G401 (cell line): ENCODE measurements around the gene NDUFS2. TPM values are rescaled to one million over a fixed set of nuclear protein-coding genes. Genes with fewer than 3 reads are reported as not detected.
A peak's percentile ranks its signal among the peaks of the same experiment; 100 is the strongest.

Source experiments
- DNase-seq: peaks from one replicate; pipeline ENCODE4 v3.0.0-alpha.2; 2015; ENCODE audit warnings: low spot score
- in situ Hi-C: cut with HindIII; loops from 2 replicates; pipeline ENCODE4 v1.10.0; 2016; ENCODE audit warnings: low sequenced_read_pairs, mixed read lengths
- total RNA-seq: library from RNA; depleted of rRNA; stranded (reverse); fragments of >200 nt; shearing (Covaris generic); gene quantifications from 2 replicates; pipeline ENCODE4 v1.2.3, GENCODE V29; 2014

The NDUFS2 gene
- total RNA-seq, 1 experiment from 2014 or later = 215 TPM

DNA sequence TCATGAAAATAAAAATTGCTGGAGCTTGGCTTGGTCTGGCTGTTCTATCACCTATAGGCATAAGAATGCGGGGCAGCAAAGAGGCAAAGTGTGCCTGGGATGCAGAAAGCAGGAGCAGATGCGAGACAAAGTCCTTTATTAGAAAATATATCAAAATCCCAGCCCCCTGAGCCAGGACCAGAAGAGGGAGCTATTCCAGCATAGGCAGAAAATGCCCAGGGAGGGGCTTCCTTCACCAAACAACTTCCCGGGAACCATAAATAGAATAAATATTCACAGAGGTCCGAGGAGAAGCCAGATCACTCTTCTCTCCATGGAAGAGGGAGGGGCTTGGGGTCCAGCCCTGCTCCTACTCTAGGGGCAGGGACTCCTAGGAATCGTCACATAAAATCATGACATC lies 31.0 kb upstream of the NDUFS2 start:
- in situ Hi-C loops = no loop called here
- no peak for DNase-seq

DNA sequence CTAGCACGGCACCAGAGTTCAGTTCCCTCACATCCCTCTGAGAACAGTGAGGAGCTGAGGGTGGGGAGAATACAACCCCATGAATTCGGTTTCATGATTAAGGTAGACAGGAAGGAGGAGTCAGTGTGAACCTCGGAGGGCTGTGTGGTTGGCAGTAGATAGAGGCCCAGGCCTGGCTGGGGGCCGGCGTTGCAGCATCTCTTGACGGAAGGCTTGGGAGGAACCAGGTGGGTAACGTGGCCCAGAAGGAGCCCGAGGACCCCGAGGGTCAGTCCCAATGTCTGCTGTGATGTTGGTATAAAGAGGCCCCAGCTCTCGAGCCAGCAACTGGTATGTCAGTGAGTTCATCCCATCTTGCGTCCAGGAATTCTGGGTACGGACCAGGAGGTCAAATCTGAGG lies 30.5 kb upstream of the NDUFS2 start:
- in situ Hi-C loops = no loop called here

DNA sequence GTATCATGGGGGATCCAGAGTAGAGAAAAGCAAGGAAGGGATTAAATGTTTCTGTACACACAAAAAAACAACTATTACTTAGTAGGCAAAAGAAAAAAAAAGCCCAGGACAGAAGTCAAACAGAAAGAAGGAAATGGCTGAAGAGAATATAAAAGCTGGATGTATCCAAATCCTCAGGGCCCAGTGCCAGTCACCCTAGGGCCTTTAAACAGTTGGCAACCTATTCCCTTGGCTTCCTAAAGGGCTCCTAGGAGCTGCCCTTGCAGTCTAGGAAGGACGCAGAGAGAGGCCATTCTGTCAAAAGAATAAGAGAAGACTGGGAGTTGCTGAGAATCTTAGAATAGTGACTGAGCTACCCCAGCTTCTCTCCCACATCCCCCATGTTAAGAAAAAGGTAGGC lies 29.8 kb upstream of the NDUFS2 start:
- DNase-seq = no peak
- in situ Hi-C loops = no loop called here

More for the DNA sequence above, 30.5 kb upstream of the NDUFS2 start:
- no peak for DNase-seq

DNA sequence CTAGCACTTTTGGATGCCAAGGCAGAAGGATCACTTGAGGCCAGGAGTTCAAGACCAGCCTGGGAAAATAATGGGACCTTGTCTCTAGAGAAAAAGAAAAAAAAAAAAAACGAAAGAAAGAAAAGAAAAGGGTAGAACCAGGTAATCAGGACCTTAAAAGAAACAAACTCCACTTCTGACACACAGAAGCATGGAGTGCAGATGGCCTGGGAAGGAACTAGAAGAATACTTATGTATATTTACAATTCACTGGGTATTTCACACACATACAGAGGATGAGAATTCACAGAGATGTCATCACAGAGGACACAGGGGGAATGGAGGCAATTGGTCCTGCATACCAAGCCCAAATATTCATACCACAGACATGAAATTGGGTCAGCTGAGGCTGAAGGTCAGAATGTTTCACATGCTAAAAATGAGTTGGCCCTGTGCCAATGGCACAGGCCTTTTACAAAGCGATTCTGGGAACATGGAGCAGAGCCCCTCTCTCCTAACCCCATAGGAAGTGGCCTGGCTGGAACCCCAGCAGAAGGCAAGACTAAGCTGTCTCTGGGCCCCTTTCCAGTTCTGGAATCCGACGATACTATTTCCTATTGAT lies 29.3 kb upstream of the NDUFS2 start:
- in situ Hi-C loops = no loop called here
- no peak for DNase-seq

DNA sequence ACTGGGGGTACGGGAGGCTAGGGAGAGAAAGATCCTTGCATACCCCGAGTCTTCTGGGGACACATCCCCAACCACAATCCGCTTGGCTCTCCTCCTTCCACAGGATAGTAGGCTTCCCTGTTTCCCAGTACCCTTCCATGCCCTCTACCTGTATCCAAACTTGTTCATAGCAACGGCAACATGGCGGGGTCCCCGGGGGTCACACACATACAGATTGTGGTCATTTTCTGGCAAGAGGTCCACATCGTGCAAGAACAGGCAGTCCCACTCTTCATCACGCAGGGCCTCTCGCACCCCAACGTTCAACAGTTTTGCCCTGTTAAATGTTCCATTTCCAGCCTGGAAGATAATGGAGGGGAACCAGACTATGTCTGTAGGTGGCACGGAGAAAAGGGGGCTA lies 28.5 kb upstream of the NDUFS2 start:
- in situ Hi-C loops = no loop called here
- DNase-seq = no peak

DNA sequence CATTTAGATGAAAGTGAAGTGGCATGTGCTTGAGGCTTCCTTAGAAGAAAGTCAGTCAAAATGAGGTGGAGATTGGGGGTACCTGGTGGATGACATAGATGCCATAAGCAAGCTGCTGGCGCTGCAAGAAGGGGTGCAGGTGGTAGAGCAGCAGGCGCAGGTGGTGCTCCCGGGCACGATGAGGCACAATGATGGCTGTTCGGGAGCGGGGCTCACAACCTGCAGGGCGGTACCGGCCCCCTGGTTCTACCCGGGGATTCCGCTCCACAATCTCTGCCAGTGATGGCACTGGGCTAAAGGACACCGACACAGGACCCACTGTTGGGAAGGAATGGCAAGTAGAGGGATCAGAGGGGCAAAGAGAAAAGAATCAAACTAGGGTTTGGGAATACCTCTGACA lies 27.3 kb upstream of the NDUFS2 start:
- in situ Hi-C loops = no loop called here
- no peak for DNase-seq

DNA sequence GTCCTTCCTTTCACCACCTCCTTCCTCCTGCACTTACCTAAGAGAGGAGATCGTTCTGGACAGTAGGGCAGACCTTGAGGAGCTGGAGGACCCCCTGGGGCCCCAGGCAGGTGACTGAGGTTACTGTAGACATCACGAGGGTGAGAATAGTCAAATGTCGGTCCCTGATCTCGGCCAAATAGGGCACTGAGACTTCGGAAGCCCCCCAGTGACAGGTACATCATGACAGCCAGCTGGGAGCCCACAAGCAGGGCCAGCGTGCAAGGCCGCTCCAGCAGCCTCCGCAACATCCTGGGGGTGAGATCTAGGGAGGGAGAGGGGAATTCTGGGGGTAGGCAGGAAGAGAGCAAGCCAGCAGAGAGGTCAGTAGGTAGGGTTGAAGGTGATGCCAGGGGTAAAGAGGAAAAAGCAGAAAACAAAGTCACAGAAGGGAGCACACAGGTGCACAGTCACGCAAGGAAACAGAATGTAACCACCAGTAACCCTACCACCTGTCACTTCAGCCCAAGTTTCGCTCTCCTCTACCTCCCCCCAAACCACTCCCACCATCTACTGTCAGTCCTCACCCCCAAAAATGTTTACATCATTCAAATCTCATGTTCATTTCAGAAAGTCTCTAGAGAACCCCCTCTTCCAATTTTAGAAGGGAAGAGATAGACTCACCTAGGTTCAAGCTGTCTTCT lies 26.3 kb upstream of the NDUFS2 start:
- in situ Hi-C loops = no loop called here

DNA sequence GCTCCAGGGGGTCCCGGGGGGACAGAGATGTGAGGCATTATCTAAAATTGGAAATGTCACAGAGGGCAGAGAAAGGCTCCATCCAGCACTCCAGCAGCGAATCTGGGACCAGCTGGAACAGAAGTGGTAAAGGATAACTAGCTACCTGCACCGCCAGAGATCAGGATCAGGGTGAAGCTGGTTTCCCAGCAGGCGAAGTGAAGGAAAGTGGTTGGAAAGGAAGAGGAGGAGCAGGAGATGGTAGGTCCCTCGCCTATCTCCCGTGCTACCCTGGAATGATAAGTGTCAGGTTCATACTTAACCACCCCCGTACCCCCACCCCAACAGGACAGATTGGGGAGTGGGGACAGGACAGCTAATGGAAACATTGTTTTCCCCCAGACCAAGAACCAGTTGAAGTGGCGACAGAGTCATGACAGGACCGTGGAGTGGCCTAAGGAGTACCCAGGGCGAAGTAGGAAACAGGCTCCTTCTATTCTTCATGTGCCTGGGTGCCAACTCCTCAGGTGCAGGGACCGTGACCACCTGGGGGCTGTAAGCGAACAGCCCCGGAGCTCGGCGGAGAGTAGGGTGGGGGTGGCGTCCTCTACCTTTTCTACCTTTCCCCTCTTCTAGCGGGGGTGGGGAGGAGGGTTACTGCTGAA lies 25.6 kb upstream of the NDUFS2 start:
- no peak for DNase-seq
- in situ Hi-C loops = no loop called here

More for the DNA sequence above, 26.3 kb upstream of the NDUFS2 start:
- DNase-seq = no peak

DNA sequence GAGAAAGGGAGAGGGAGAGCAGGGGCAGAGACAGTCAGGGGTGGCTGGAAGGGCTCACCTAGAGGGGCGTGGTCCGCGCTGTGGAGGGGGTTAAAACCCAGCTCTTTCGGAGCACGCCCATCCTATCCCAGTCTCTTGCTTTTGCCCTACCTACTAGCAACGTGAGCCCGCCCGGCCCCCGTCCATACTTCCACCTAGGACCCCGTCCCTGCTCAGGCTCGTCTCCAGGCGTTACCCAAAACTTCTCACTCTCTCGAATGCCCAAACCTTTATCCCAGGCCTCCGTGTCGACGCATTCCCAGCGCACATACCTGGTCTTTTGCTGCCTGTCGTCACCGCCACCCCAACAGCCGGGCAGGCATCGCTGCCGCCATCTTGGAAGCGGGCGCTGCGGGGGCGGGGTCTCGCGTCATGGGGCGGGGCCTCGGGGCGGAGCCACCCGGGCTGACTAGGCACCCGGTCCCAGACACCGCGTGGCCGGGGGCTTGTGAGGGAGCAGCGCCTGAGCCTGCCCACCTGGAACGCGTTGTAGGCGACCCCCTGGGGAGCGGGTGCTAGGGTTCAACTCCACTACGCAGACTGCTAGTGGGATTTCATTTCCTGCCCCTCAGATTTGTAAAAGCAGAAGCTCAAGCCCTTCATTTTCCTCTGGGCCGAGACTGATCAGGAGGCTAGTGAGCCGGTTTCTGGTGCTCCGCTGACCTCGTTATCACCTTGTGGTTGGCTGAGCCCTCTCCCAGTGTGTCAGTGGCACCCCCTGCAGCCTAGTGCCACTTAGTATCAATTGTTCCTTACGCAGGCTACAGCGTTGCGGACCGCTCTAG lies 24.8 kb upstream of the NDUFS2 start, which contains the start of gene B4GALT3:
Gene B4GALT3, minus strand, starts transcription at position 396 of the 824 bp plus-strand sequence. CDS start 1,447 bp downstream, outside the sequence.
- in situ Hi-C loops = no loop called here

DNA sequence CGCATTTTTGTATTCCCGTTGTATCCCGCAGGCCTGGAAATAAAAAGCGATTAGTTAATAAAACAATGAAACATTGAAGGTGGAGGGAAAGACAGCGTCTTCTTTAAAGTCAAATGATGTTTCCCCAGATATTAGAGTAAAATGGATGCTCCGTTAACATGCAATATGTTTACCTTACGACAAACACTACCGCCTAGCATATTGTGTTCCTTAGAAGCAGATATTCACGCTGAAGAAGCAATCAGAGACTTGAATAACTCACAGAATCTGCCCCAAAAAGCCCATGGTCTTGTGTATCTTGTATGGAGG lies 24.3 kb upstream of the NDUFS2 start:
- in situ Hi-C loops = no loop called here
- DNase-seq = no peak

More for the DNA sequence above, 24.8 kb upstream of the NDUFS2 start, which contains the start of gene B4GALT3:
- peak; percentile 86 for DNase-seq

DNA sequence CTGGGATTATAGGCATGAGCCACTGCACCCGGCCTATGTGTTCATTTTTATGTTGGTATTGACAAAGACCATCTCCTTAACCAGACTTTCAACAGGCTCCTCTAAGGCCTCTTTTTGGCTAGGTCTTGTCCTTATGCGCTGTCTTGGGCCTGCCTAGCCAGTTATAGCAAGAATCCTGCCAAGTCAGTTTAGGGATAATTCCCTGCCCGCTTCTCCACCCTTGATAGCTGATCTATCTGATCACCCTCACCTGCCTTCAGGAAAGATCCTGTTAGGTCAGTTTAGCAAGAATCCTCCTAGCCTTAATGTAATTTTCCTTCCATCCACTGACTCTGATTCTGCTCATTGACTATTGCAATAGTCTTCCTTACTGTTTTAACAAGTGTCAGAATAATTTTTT lies 22.5 kb upstream of the NDUFS2 start:
- in situ Hi-C loops = no loop called here
- no peak for DNase-seq

DNA sequence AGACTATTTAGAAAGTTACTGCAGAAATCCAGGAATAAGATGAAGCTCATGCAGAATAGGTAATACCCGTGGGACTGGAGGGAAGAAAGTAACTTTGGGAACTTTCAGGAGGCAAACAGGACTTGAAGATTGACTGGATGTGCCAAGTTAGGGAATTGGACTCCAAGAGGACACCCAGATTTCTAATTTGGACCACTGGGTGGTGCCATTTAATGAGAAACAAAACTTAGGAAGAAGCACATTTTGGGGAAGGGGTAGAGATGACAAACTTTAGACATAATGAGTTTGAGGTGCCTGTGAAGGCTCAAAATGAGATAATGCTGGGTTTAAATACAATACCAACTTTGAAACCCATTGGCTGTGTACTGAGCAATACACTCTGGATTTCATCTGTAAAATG lies 21.5 kb upstream of the NDUFS2 start:
- DNase-seq = no peak
- in situ Hi-C loops = no loop called here

DNA sequence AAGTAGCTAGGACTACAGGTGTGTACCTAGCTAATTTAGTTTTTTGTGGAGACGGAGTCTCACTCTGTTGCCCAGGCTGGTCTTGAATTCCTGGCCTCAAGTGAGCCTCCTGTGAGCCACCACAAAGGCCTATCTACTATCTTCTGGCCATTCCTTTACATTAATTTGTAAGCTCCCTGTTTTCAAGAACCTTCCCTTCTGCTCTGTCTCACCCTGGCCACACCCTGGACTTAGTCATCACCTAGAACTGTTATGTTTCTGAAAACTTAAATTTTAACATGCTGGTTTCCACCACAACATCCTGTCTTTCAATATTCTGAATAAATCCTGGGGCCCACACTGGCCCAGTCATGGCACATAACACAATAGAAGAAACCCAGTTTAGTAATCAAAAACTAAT lies 20.0 kb upstream of the NDUFS2 start:
- in situ Hi-C loops = no loop called here
- no peak for DNase-seq

DNA sequence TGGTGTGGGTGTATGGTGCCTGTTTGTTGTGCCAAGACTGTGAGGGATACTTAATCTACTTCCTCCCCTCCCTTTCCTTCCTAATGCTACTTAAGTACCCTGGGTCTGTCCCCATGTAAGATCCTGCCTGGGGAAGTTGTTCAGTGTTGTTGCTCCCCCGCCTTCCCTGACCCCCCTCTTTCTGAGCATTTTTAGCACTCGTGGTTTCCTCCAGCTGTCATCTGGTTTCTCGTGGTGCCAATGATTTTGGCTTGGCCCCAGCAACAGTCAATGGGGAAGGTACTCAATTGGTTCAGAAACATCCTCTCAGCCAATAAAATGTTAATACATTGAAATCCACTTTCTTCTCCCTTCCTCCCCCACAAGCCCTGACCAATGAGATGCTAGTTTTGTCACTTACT lies 16.9 kb upstream of the NDUFS2 start:
- peak; percentile 70 for DNase-seq
- in situ Hi-C loops = no loop called here

DNA sequence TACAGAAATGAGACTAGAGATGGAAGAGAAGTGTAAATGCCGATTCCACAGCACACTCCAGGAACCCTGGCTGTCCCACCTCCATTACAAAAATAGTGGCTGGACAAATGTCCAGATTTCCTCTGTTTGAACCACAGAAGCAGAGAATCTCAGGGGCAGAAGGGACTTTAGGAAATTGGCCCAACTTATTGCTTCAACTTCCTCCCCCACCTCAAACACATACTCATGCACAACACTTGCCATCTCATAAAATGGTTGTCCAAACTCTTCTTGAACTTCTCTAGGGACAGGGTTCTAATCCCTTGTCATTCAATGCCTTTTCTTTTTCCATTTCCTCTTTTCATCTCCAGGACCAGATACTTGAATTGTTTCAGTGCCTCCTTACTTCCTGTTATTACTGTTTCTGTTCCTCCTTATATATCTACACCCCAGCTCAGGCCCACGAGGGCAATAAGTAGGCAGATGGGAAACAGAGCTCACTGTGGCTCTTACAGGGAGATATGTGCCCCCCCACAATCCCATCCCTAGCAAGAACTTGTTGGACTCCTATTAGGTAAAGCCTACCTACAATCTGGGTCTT lies 16.3 kb upstream of the NDUFS2 start:
- in situ Hi-C loops = no loop called here
- no peak for DNase-seq

DNA sequence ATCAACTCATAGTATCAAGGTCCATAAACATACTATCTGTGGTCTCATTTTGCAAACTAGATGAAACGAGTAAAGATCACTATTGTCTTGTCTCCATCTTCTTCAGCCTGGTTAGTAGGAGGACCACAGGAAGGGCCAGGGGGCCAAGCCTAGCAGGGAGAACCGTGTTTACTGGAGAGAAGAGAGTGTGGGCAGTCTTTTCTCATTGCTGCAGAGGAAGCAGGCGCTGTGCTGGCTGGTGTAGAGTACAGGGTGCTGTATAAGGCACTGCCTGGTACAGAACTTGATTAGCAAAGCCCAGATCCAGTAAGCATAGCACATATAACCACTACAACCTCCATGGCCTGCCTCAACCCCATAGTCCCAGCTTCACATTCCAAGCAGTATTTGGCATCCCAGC lies 14.9 kb upstream of the NDUFS2 start:
- in situ Hi-C loops = no loop called here
- DNase-seq = no peak

DNA sequence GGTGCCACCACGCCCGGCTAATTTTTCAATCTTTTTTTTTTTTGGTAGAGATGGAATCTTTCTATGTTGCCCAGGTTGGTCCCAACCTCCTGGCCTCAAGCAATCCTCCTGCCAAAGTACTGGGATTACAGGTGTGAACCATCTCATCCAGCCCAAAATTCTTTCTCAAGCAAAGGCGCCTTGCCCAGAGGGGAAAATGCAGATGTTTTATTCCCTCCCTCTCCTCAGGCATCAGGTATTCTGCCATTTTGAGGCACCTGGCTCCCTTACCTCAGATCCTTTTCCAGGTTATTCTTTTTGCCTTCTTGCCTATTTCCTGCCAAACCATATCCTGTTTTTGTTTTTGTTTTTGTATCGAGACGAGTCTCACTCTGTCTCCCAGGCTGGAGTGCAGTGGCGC lies 13.8 kb upstream of the NDUFS2 start:
- in situ Hi-C loops = no loop called here
- DNase-seq = no peak

DNA sequence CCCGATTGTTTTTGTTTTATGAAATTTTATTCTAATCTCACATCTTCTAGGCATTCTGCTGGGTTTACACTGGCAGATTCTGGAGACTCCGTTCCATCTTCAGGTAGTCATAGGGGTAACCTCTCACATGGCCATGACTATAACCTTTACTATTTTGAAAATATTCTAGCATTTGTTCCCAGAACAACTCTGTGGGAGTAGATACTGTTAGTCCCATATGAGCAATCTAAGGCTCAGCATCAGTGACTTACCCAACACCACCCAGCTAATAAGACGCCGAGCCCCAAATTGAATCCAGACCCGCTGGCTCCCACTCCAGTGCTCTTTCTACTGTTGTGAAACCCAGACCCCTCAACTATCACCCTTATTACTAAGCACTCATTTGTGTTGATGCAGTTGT lies 13.1 kb upstream of the NDUFS2 start:
- no peak for DNase-seq
- in situ Hi-C loops = no loop called here

DNA sequence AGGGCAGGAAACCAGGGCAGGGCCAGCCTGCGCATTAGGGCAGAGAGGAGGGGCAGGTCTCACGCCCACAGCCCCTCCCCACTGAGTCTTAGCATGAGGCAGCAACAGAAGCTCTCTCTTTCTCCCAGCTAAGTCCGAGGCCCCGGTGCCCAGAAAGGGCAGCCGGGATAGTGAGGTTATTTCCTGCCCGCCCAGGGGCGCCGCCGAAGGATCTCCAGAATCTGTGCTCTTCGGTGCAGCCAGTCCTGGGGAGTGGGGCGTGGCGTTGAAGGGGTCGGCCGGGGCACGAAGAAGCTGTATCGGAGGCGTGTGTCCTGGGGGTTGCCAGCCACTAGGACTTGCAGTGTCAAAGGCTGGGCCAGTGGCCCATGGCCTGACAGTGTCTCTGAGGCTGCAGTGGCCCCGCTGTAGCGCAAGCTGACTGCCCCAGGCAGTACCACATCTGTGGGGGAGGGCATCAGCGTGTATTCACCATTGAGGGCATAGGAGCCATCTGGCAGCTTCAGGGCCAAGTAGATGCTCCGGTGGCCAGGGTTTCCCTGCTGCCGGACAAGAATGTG lies 11.1 kb upstream of the NDUFS2 start:
- in situ Hi-C loops = no loop called here
- no peak for DNase-seq
